GM21528 (cell line): ENCODE data around the gene C1QTNF7.

Experiments
- ATAC-seq: cut with Tn5 transposase; IDR thresholded peaks from one replicate; pipeline ENCODE4 v1.9.1; 2021; ENCODE audit warnings: mild to moderate bottlenecking, moderate library complexity; ENCODE audit not compliant: unreplicated experiment, low FRiP score

The C1QTNF7 gene

DNA sequence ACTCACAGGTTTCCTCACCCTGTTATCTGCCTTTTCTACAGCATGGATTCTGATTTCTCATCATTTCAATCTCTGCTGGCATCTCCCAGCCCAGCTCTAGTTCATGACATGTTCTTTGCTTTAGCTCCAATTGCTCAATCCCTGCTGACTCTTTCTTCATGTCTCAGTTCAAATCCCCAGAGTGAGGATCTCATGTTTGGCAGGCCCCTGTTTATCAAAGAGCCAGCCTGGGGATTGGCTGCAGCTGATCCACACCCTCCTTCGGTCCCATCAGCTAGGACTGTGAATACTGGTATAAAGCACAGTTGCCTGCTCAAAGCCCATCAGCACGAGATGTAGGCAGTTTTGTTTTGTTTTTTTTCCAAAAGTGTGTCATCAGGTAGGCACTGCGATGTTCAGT lies 27.5 kb downstream of the C1QTNF7 start:
- ATAC-seq: no peak

GRCh38 chr4:15457406-15458201 lies 29.8 kb downstream of the C1QTNF7 start:
- ATAC-seq: peak; percentile 98

DNA sequence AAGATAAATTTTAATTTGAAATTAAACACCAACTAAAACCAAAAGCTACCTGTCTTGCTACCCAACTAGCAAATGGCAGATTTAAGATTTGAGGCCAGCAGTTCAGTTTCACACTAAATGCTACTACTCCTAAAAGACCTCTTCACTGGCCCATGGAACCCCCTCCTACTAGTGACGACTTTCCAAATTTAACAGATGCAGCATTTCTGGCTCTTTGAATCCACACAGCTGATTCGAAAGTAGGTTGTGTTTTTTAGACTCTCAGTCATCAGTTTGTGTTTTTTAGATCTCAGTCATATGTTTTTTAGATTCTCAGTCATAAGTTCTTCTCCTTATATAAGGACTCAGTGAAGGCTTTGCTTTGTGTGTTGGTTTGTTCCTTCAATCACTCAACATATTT lies 30.8 kb downstream of the C1QTNF7 start:
- ATAC-seq: no peak

DNA sequence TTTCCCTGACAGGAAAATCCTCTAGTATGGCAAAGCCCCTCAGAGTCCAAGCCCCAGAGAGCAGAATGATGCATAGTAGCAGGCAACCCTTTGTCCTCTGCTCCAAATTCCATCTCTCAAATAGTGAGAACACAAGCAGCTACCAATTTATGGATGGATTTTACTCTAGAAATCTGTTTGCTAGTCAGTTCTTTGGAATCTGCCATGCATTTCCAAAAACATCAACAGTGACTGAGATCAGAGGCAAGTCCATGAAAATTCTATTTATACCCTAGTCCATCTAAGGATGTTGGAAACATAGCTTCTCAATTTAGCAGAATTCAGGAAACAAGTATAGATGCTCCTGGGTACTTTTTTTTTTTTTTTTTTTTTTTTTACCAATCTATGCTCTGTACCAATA lies 31.9 kb downstream of the C1QTNF7 start:
- no peak for ATAC-seq

- no peak for ATAC-seq
Observed at GRCh38 chr4:15466596-15466995, 38.8 kb downstream of the C1QTNF7 start.

DNA sequence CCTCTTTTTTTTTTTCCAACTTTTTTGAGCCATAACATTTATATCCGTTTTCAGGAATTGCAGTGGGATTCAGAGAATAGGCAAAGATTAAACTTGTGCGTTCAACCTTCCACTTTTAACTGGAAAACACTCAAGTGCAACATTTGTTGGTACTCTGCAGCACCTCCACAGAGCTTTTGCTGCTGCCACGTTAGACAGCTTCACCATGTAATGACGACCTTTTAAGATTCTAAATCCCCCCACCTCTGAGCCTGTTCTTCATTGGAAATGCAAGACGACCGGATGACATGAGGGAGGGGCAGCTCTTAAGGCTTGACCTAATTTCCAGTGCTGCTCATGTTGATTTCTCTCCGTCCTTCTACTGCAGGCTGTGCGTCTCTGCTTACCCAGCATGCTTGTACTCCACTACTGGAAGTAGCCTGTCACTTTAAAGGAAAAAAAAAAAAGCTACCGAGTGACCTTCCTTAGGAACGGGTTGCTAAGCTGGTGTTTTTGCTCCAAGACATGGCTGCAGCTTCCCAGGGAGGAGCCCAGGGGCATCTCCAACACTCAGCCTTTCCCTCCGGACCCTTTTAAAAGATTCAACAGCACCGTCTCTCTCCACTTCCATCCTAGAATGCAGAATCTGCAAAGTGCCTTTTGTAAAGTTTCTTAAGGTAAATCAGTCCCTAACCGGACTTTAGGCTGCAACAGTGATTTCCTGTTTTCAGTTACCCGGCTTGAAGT lies 41.7 kb downstream of the C1QTNF7 start, which contains the start of gene CC2D2A:
TSS of gene CC2D2A (plus strand) at position 481 of the 726 bp plus-strand sequence. CDS start 6,051 bp downstream, outside the sequence.
- no peak for ATAC-seq

DNA sequence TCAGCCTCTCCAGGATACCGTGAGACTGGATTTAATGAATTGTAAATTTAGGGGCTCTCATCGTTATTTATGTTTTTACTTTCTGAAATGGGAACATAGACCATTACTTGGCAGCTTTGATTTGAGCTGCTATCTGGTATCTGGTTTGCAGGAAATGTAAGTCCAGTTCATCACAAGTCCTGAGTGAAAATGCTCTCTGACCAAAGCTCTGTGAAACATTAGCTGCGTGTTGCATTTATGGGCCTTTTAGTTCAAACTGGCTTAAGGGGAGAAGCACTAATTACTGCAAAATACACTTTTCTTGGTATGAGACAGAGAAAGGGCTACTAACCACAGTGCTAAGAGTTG lies 42.3 kb downstream of the C1QTNF7 start:
- no peak for ATAC-seq

- ATAC-seq: no peak
Observed at GRCh38 chr4:15476396-15476795, 48.6 kb downstream of the C1QTNF7 start.

DNA sequence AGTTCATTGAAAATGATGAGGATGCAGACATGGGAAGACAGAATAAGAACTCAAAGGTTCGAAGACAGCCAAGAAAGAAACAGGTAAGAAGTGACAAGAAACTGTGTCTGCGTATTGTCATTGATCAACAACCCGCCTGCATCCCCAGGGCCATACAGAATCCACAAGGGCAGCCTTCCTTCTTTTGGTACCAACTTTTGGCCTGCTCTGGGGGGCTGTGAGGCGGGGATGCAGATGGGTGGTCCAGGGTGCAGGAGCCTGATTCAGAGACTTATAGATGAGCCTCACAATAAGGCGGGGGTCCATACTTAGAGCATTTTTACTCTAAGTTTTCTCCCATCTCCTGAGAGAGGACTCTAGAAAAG lies 50.9 kb downstream of the C1QTNF7 start:
- no peak for ATAC-seq

DNA sequence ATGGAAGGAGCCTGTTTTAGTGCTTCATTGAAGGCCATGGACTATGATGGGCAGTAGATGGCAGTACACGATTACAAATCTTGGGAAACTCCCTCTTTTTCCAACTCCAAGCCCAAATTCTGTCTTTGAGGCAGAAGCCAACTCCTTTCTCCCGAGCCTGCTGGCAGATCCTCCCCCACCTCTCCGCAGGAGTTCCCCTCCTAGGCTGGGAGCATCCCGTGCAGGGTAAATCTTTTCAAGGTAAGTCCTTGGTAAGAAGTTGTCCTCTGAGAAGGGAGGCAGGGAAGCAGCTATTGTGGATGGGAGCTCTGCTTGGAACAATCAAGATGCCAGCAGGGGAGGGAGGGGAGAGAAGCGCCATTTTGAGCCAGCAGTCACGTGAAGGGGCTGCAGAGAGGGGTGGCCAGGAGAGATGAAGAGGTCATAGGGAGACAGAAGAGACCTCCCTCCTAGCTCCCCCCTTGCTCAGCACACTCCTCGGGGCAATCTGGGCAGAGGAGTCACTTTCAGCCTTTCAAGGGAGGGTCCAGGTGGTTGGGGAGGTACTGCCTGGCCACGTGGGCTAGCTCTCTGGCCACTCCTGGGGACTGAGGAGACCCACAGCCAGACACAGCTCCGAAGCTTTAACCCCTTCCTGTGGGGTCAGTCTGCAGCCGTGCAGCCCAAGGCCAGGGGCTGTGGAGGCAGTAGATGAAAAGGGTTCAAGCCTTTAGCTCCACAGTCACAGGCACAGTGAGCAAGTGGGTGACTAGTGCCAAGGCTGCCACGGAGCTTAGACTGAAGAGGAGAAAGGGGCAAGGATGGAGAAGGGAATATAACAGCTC lies 51.5 kb downstream of the C1QTNF7 start:
- no peak for ATAC-seq

DNA sequence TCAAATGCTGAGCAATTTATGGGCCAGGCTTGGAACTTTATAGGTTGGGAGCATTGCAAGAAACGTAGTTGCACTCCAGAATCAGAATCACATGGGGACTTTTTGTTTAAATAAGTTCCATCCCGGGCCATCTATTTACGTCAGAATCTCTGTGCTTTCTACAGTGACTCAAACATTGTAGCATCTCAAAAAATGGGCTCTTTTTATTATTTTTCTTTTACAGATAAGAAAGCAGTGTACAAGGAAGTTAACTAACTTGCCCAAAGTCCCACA lies 52.0 kb downstream of the C1QTNF7 start:
- no peak for ATAC-seq

- no peak for ATAC-seq
Observed at GRCh38 chr4:15481961-15482745, 54.3 kb downstream of the C1QTNF7 start.

GRCh38 chr4:15482842-15483241 lies 55.0 kb downstream of the C1QTNF7 start:
- no peak for ATAC-seq

GRCh38 chr4:15488136-15488535 lies 60.3 kb downstream of the C1QTNF7 start:
- no peak for ATAC-seq

GRCh38 chr4:15488658-15489470 lies 61.0 kb downstream of the C1QTNF7 start:
- no peak for ATAC-seq

- no peak for ATAC-seq
Observed at GRCh38 chr4:15489551-15489950, 61.7 kb downstream of the C1QTNF7 start.

GRCh38 chr4:15493411-15493810 lies 65.6 kb downstream of the C1QTNF7 start:
- no peak for ATAC-seq

DNA sequence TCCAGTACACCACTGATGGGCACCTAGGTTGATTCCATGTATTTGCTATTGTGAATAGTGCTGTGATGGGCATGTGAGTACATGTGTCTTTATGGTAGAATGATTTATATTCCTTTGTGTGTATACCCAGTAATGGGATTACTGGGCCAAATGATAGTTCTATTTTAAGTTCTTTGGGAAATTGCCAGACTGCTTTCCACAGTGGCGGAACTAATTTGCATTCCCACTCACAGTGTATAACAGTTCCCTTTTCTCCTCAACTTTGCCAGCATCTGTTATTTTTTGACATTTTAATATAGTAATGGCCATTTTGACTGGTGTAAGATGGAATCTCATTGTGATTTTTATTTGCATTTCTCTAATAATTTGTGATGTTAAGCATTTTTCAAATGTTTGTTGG lies 67.8 kb downstream of the C1QTNF7 start:
- ATAC-seq: no peak
